ENCODE data around the gene SLC16A7. TPM values are rescaled to one million over a fixed set of nuclear protein-coding genes. Genes with fewer than 3 reads are reported as not detected.

SLC16A7 gene
- total RNA-seq, 1 experiment from 2014 or later, result 2.7 TPM

GRCh38 chr12:59833408-59833807 lies 237.6 kb downstream of the SLC16A7 start:
- H3K79me2 ChIP-seq (ENCODE audit: low read depth), result no peaks in the 10 kb centered on the region
- no TSS peak for BruUV-seq (replicated peaks)
- intact Hi-C loops (cut with micrococcal nuclease; ENCODE audit: unreplicated experiment), result no loop called here
- H3K9me2 ChIP-seq (ENCODE audit: insufficient read depth), result no peaks in the 10 kb centered on the region; the same call in 1 of the 2 replicates
- no peak overlapping the region for H3K27ac ChIP-seq
- H3K4me2 ChIP-seq, result no peak overlapping the region
- no peaks in the 10 kb centered on the region for H3K9me3 ChIP-seq (ENCODE audit: insufficient read depth, low read depth)
- DNase-seq, result no peak
- CTCF ChIA-PET, result no interaction called here
- POLR2A ChIA-PET (ENCODE audit: unreplicated experiment), result no interaction called here
- H3K4me1 ChIP-seq (replicated peaks; ENCODE audit: insufficient read depth), result no peaks in the 10 kb centered on the region
- no peaks in the 10 kb centered on the region for H3F3A ChIP-seq (ENCODE audit: insufficient read depth, low read depth)
- TF ChIP-seq CTCF (conservative IDR thresholded peaks at IDR 0.05) (no peak), EZH2 (IDR thresholded peaks at IDR 0.05; ENCODE audit: low read depth) (no peak)
- no peaks in the 10 kb centered on the region for H3K36me3 ChIP-seq (ENCODE audit: low read depth)
- no peak overlapping the region for H2AFZ ChIP-seq
- H3K27me3 ChIP-seq (ENCODE audit: insufficient read depth, low read depth), result no peaks in the 10 kb centered on the region
- H3K4me3 ChIP-seq, result no peak overlapping the region
- no peaks in the 10 kb centered on the region for H4K20me1 ChIP-seq (ENCODE audit: insufficient read depth)

GRCh38 chr12:59834659-59835474 lies 239.0 kb downstream of the SLC16A7 start:
- no TSS peak for BruUV-seq (replicated peaks)
- H3K27ac ChIP-seq, result no peak overlapping the region
- no peaks in the 10 kb centered on the region; the same call in 1 of the 2 replicates for H3K9me2 ChIP-seq (ENCODE audit: insufficient read depth)
- ChIA-PET CTCF (no interaction called here), POLR2A (ENCODE audit: unreplicated experiment) (no interaction called here)
- no peak for DNase-seq
- H4K20me1 ChIP-seq (ENCODE audit: insufficient read depth), result no peaks in the 10 kb centered on the region
- H3K9me3 ChIP-seq (ENCODE audit: insufficient read depth, low read depth), result no peaks in the 10 kb centered on the region
- no peak overlapping the region for H2AFZ ChIP-seq
- no peak overlapping the region for H3K4me3 ChIP-seq
- H3F3A ChIP-seq (ENCODE audit: insufficient read depth, low read depth), result no peaks in the 10 kb centered on the region
- no peak for TF ChIP-seq EZH2 (IDR thresholded peaks at IDR 0.05; ENCODE audit: low read depth)
- TF ChIP-seq CTCF (conservative IDR thresholded peaks at IDR 0.05), result peak; percentile 62
- H3K36me3 ChIP-seq (ENCODE audit: low read depth), result no peaks in the 10 kb centered on the region
- H3K4me1 ChIP-seq (replicated peaks; ENCODE audit: insufficient read depth), result no peaks in the 10 kb centered on the region
- intact Hi-C loops (cut with micrococcal nuclease; ENCODE audit: unreplicated experiment), result no loop called here
- no peaks in the 10 kb centered on the region for H3K27me3 ChIP-seq (ENCODE audit: insufficient read depth, low read depth)
- no peak overlapping the region for H3K4me2 ChIP-seq
- no peaks in the 10 kb centered on the region for H3K79me2 ChIP-seq (ENCODE audit: low read depth)
